Activated CD8-positive, alpha-beta memory T cell treated with anti-CD3 and anti-CD28 coated beads, Interleukin-2, amount 10 ng/mL, durations not matched to agents 7 days and 5 days (primary cell): Measurements from ENCODE around the gene MN1. TPM values are rescaled to one million over a fixed set of nuclear protein-coding genes. Genes with fewer than 3 reads are reported as not detected.

ENCODE experiments used
- ATAC-seq: fragments of 150-1000 bp; cut with Tn5 transposase; one replicate; pipeline ENCODE4 v1.10.0; 2021; ENCODE audit warnings: moderate library complexity
- CTCF ChIA-PET: fragments of 350-600 bp; sonication (Branson Sonifier 250); formaldehyde crosslinking; loops from one replicate; lab custom pipeline; 2021; ENCODE audit warnings: antibody characterized with exemption; lab: Charles Lee
- DNase-seq: peaks from one replicate; pipeline ENCODE4 v3.0.0-alpha.2; 2020
- H3K27ac Mint-ChIP-seq: one replicate; pipeline ENCODE4 v1.8.0; 2021; ENCODE audit warnings: mild to moderate bottlenecking, mixed read lengths
- H3K27me3 Mint-ChIP-seq: one replicate; pipeline ENCODE4 v1.8.0; 2021; ENCODE audit warnings: mixed read lengths
- H3K36me3 Mint-ChIP-seq: one replicate; pipeline ENCODE4 v1.8.0; 2021; ENCODE audit warnings: mild to moderate bottlenecking, mixed read lengths
- H3K4me1 Mint-ChIP-seq: one replicate; pipeline ENCODE4 v1.8.0; 2021; ENCODE audit warnings: mixed read lengths
- H3K4me3 Mint-ChIP-seq: one replicate; pipeline ENCODE4 v1.8.0; 2021; ENCODE audit warnings: mild to moderate bottlenecking, moderate library complexity, mixed read lengths
- H3K9me3 Mint-ChIP-seq: one replicate; pipeline ENCODE4 v1.8.0; 2022; ENCODE audit warnings: low read depth, mixed read lengths
- total RNA-seq, 2 experiments: library from RNA; stranded (reverse); gene quantifications; one replicate each; pipeline ENCODE4 v1.2.3, GENCODE V29; 2021

The MN1 gene
- total RNA-seq, 2 experiments from 2014 or later = 0.14 to 0.29 TPM

DNA sequence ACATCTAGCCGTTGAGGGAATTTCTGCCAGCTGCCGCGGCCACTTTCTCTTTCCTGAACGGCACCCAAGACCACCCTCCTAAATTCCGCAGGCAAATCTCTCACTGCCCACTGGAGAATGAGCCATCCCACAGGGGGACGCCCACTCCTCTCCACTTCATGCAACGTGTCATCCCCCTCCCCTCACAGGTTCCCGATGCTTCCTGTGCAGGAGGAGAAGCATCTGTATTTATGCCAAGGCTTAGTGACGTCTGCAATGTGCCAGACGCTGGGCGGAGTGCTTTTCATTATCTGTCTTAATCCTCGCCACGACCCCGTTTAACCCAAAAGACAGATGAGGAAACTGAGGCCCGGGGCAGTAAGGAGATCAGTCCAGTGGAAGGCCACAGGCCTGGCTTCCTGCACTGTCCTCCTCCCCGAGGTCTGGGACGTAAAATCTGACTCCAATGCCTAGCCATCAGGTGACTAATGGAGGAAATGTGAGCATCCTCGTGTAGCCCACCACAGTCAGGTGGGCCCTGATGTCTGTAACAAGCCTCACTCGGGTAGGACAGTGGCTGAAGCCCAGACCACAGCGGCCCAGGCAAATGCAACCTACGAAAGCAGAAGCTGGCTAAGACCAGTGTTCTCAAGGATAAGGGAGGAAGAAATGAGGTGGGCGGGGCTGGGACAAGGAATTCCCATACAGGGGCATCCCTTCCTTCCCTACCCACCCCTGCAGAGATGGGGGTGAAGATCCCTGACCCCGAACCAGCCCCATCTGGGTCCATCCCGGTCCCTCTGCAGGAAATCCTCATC is 23.1 kb downstream of the MN1 start:
- H3K4me3 Mint-ChIP-seq = no peak overlapping the region
- ATAC-seq (no peak), DNase-seq (no peak)
- peaks cover 9% of the 10 kb centered on the region for H3K27me3 Mint-ChIP-seq
- H3K36me3 Mint-ChIP-seq = no peaks in the 10 kb centered on the region
- H3K4me1 Mint-ChIP-seq = no peaks in the 10 kb centered on the region
- no peaks in the 10 kb centered on the region for H3K9me3 Mint-ChIP-seq
- no peak overlapping the region for H3K27ac Mint-ChIP-seq
- CTCF ChIA-PET = no interaction called here

DNA sequence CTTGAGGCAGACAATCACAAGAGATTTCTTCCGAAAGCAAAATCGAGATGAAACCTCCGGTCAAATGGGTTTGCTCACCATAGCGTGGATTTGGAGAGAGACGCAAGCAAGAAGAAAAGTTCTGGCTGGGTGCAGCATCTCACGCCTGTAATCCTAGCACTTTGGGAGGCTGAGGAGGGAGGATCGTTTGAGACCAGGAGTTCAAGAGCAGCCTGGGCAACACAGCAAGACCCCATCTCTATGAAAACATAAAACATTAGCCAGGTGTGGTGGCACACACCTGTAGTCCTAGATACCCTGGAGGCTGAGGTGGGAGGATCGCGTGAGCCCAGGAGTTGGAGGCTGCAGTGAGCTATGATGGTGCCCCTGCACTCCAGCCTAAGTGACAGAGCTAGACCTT is 24.4 kb downstream of the MN1 start:
- ATAC-seq (no peak), DNase-seq (no peak)
- no peaks in the 10 kb centered on the region for H3K9me3 Mint-ChIP-seq
- no peak overlapping the region for H3K27ac Mint-ChIP-seq
- peaks cover 9% of the 10 kb centered on the region for H3K27me3 Mint-ChIP-seq
- CTCF ChIA-PET = no interaction called here
- no peak overlapping the region for H3K4me3 Mint-ChIP-seq
- H3K4me1 Mint-ChIP-seq = no peaks in the 10 kb centered on the region
- H3K36me3 Mint-ChIP-seq = no peaks in the 10 kb centered on the region

DNA sequence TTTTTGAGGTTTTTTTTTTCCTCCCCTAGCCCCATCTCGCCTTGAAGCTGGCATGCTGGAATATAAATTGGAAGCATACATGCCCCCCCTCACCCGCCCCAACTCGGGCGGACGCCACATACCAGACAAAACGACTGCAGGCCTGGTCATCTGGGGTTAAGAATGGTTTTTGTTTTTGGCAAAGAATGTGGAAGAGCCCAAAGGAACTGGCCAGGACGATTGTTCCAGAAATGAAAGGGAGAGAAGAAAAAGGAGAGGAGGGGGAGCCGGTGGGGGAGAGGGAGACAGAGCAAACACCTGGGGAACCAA is 25.0 kb downstream of the MN1 start:
- Mint-ChIP-seq H3K27ac (no peak overlapping the region), H3K4me3 (no peak overlapping the region)
- CTCF ChIA-PET = no interaction called here

GRCh38 chr22:27775758-27776649 is 25.6 kb downstream of the MN1 start:
- Mint-ChIP-seq H3K9me3 (no peaks in the 10 kb centered on the region), H3K27ac (no peak overlapping the region), H3K36me3 (no peaks in the 10 kb centered on the region), H3K4me1 (no peaks in the 10 kb centered on the region), H3K27me3 (peaks cover 9% of the 10 kb centered on the region), H3K4me3 (no peak overlapping the region)
- ATAC-seq (no peak), DNase-seq (no peak)
- CTCF ChIA-PET = no interaction called here

More for the DNA sequence above, 25.0 kb downstream of the MN1 start:
- Mint-ChIP-seq H3K36me3 (no peaks in the 10 kb centered on the region), H3K27me3 (peaks cover 9% of the 10 kb centered on the region), H3K9me3 (no peaks in the 10 kb centered on the region), H3K4me1 (no peaks in the 10 kb centered on the region)
- DNase-seq (no peak), ATAC-seq (no peak)

GRCh38 chr22:27775087-27775698 is 26.4 kb downstream of the MN1 start:
- Mint-ChIP-seq H3K36me3 (no peaks in the 10 kb centered on the region), H3K27me3 (peaks cover 9% of the 10 kb centered on the region), H3K4me3 (no peak overlapping the region), H3K4me1 (no peaks in the 10 kb centered on the region), H3K27ac (no peak overlapping the region), H3K9me3 (no peaks in the 10 kb centered on the region)
- no peak for ATAC-seq
- CTCF ChIA-PET = no interaction called here
- no peak for DNase-seq

DNA sequence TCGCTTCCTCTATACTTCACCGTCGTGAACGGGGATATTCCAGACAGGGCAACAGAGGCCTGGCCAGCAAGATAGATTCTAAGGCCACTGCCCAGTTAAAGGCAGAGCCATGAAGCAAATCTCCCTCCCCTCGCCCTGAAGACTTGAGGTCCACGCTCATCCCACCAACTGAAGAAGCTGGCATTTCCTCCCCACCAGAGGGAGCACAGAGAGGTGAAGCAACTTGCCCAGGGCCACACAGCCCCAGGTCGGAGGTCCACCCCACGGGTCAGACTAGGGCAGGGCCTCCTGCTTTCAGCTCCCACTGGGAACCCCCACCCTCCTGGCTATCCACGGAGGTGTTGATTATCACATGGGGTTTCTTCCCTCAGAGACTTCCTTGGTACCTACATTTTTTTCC is 27.4 kb downstream of the MN1 start:
- no peak for DNase-seq
- no peak overlapping the region for H3K4me3 Mint-ChIP-seq
- no peak overlapping the region for H3K27ac Mint-ChIP-seq
- ATAC-seq = no peak
- peaks cover 9% of the 10 kb centered on the region for H3K27me3 Mint-ChIP-seq
- CTCF ChIA-PET = no interaction called here
- no peaks in the 10 kb centered on the region for H3K4me1 Mint-ChIP-seq
- no peaks in the 10 kb centered on the region for H3K36me3 Mint-ChIP-seq
- no peaks in the 10 kb centered on the region for H3K9me3 Mint-ChIP-seq

GRCh38 chr22:27772984-27773498 is 28.5 kb downstream of the MN1 start:
- no peaks in the 10 kb centered on the region for H3K36me3 Mint-ChIP-seq

DNA sequence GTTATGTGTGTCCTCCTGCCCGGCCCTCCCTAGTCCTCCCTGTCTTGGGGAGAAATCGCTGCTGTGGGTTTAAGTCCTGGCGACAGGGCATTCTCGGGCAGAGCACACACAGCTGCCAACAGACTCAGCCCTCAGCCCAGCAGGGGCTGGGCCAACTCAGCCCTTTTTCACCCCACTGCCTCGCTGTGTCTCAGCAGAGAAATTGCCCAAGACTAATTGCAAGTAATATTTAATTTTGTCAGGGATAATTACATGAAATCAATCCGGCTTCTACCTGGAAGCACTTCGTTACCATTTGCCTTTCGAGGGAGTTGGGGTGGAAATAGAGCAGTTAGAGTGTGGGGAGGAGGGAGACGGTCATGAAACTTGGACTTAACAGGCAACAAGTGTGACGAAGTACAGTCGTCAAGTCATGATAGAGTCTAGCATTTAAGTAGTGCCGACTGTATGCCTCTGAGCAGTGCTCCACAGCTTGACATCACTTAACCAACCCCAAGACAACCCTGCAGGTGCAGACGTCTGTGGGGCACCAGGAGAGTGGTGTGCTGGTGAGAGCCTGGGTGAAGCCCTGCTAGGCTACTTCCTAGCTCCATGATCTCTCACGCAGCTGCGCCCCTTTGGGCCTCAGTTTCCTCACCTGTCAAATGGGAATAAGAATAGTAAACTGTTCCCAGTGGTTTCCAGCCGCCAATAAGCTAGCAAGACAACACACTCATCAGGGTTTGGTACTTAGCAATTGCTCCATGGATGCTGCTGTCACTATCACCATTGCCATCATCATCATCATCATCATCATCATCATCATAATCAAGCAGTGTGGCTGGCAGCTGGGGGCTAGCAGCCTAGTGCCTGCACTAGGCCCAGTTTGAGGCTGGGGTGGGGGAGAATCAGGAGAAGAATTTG is 29.2 kb downstream of the MN1 start:
- Mint-ChIP-seq H3K36me3 (no peaks in the 10 kb centered on the region), H3K4me1 (no peaks in the 10 kb centered on the region), H3K27ac (no peak overlapping the region), H3K27me3 (peaks cover 11% of the 10 kb centered on the region), H3K4me3 (no peak overlapping the region), H3K9me3 (no peaks in the 10 kb centered on the region)
- no peak for ATAC-seq
- DNase-seq = no peak
- CTCF ChIA-PET = no interaction called here

More at GRCh38 chr22:27772984-27773498, 28.5 kb downstream of the MN1 start:
- Mint-ChIP-seq H3K27ac (no peak overlapping the region), H3K4me3 (no peak overlapping the region), H3K27me3 (peaks cover 9% of the 10 kb centered on the region), H3K9me3 (no peaks in the 10 kb centered on the region), H3K4me1 (no peaks in the 10 kb centered on the region)
- no peak for DNase-seq
- no peak for ATAC-seq
- CTCF ChIA-PET = no interaction called here

GRCh38 chr22:27771637-27772036 is 29.9 kb downstream of the MN1 start:
- Mint-ChIP-seq H3K9me3 (no peaks in the 10 kb centered on the region), H3K36me3 (no peaks in the 10 kb centered on the region), H3K4me3 (no peak overlapping the region), H3K4me1 (no peaks in the 10 kb centered on the region), H3K27me3 (peaks cover 11% of the 10 kb centered on the region), H3K27ac (no peak overlapping the region)
- ATAC-seq = no peak
- DNase-seq = no peak
- CTCF ChIA-PET = no interaction called here

GRCh38 chr22:27769012-27769411 is 32.5 kb downstream of the MN1 start:
- Mint-ChIP-seq H3K27me3 (peaks cover 4% of the 10 kb centered on the region), H3K4me1 (no peaks in the 10 kb centered on the region), H3K36me3 (no peaks in the 10 kb centered on the region), H3K4me3 (no peak overlapping the region), H3K9me3 (no peaks in the 10 kb centered on the region), H3K27ac (no peak overlapping the region)
- ATAC-seq (no peak), DNase-seq (no peak)
- CTCF ChIA-PET = no interaction called here

GRCh38 chr22:27768027-27768653 is 33.4 kb downstream of the MN1 start:
- CTCF ChIA-PET = no interaction called here
- Mint-ChIP-seq H3K36me3 (no peaks in the 10 kb centered on the region), H3K4me1 (no peaks in the 10 kb centered on the region), H3K27ac (no peak overlapping the region), H3K9me3 (no peaks in the 10 kb centered on the region), H3K27me3 (peaks cover 4% of the 10 kb centered on the region), H3K4me3 (no peak overlapping the region)
- ATAC-seq (no peak), DNase-seq (no peak)

GRCh38 chr22:27766679-27767078 is 34.9 kb downstream of the MN1 start:
- H3K27ac Mint-ChIP-seq = no peak overlapping the region
- DNase-seq (no peak), ATAC-seq (no peak)
- H3K4me3 Mint-ChIP-seq = no peak overlapping the region
- H3K36me3 Mint-ChIP-seq = no peaks in the 10 kb centered on the region
- peaks cover 4% of the 10 kb centered on the region for H3K27me3 Mint-ChIP-seq
- no peaks in the 10 kb centered on the region for H3K9me3 Mint-ChIP-seq
- CTCF ChIA-PET = no interaction called here
- H3K4me1 Mint-ChIP-seq = no peaks in the 10 kb centered on the region
